NCI-H526 treated with DMSO at 0.1 percent for 48 hours (cell line): Measurements from ENCODE around the gene DEDD.

ENCODE experiments used
- DNase-seq: peaks from one replicate; lab custom pipeline; 2025; lab: John Stamatoyannopoulos, UW

DEDD gene

DNA sequence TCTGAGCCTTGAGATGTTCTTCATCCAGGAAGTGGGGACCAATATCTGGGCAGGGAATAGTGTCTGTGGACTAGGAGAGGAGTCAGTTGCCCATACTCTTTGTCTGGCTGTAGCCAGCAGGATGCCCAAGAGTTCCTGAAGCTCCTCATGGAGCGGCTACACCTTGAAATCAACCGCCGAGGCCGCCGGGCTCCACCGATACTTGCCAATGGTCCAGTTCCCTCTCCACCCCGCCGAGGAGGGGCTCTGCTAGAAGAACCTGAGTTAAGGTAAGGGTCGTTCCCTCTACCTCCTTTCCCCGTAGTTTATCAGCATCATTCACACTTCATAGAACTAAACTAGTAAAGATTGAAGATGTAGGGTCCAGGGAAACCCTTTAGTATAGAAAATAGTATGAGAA lies 30.3 kb upstream of the DEDD start:
- DNase-seq, result no peak

DNA sequence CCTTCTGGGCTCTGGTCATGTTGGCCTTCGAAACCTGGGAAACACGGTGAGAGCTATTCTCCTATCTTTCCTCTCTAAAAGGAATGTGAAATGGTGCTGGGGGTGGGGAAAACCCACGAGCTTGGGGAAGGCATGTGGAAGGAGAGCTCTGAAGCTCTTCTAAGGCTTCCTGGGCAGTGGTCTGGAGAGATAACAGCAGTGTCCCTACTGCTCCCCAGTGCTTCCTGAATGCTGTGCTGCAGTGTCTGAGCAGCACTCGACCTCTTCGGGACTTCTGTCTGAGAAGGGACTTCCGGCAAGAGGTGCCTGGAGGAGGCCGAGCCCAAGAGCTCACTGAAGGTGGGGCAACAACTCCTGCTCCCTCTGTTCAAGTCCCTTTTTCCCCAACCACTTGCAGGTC lies 29.6 kb upstream of the DEDD start:
- DNase-seq, result no peak

DNA sequence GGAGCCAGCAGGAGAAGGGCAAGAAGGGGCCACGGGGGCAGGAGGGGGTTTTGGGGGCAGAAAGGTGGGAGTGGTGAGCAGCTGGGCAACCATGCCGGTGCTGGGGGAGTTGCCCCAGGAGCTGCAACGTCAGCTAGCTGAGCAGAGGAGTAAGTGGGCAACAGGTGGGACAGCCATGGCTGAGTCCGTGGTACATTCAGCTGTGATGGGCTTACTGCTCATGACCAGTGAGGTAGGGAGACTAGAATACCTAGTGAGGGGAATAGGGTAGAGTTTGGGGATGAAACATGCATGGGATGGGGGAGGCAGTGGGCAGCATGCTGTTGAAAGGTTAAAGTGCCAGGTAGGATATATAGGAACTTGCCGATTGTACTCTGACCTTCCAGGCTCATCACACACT lies 29.2 kb upstream of the DEDD start:
- DNase-seq, result no peak

DNA sequence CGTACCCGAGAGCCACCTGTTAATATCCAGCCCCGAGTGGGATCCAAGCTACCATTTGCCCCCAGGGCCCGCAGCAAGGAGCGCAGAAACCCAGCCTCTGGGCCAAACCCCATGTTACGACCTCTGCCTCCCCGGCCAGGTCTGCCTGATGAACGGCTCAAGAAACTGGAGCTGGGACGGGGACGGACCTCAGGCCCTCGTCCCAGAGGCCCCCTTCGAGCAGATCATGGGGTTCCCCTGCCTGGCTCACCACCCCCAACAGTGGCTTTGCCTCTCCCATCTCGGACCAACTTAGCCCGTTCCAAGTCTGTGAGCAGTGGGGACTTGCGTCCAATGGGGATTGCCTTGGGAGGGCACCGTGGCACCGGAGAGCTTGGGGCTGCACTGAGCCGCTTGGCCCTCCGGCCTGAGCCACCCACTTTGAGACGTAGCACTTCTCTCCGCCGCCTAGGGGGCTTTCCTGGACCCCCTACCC lies 28.2 kb upstream of the DEDD start:
- DNase-seq, result no peak

DNA sequence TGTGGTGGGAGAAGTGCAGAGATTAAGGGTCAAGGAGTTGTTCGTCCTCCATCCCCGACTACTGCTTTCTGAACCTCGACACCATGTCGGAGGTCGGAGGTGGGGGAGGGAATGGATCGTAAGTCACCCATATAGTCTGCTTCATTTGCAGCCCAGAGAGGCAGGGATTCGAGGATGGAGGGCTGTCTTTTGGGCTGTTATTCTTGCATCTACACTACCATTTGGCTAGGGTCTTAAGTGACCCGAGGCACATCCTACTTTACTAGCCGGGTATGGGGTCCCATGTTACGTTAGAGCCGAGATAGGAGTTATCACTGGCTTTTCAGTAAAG lies 27.4 kb upstream of the DEDD start:
- DNase-seq, result no peak

DNA sequence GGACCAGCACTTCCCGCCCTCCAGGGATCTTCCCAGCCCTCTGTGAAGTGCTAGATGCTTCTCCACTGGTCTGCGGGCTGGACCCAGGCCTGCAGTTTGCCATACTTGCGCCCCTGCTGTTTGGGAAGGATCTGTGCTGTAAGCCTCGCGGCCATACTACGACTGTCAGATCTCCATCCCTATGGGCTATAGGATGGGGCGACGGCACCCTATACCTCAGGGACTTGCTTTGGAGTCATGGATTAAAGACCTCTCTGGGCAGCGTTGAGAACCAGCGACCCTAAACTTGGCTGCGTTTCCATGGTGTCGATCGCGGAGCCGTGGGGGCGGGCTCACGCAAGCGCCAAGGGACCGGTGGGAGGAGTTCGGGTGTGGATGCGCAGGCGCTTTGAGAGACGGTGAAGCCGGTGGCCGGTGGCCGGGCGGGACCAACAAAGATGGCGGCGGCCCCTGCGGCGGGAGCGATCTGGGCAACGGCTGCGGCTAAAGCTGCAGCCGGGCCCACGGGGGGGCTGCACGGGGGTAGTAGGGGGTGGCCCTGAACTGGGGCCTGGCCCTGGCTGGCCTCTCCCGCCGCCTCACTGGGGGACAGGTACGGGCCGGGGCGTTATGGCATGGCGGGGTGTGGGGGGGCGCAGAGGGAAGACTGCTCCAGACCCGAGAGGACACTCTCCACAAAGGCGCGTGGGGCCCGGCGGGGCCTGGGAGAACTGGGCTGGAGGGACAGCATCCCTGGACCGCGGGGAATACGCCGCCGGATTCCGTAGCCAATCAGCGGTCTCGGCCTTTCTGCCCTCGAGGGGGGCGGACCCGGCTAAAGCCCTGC lies 26.8 kb upstream of the DEDD start, which contains the start of gene USP21:
TSS of gene USP21 (plus strand) at position 414 of the 826 bp plus-strand sequence. CDS start 1,141 bp downstream, outside the sequence.
- DNase-seq, result peak; percentile 94

DNA sequence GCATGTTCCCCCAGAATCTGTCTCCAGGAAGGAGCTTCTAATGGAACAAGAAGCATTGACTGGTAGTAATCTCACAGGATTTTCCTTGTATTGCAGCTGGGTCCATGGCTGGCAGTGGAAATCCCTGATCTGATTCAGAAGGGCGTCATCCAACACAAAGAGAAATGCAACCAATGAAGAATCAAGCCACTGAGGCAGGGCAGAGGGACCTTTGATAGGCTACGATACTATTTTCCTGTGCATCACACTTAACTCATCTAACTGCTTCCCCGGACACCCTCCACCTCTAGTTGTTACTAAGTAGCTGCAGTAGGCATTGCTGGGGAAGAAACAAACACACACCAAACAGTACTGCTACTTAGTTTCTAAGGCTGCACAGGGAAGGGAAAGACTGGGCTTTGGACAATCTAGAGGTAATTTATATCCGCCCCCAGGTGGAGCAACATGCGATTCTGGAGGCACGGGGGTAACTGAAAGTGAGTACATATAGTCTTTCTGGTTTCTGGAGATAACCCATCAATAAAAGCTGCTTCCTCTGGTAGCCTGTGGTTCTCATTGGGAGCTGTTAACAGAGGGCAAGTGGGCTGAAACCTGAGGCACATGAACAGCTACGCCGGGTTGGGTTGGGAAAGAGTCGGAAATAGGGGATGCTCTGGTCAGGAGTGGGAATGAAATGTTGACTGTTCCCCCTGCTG lies 26.0 kb upstream of the DEDD start:
- no peak for DNase-seq

DNA sequence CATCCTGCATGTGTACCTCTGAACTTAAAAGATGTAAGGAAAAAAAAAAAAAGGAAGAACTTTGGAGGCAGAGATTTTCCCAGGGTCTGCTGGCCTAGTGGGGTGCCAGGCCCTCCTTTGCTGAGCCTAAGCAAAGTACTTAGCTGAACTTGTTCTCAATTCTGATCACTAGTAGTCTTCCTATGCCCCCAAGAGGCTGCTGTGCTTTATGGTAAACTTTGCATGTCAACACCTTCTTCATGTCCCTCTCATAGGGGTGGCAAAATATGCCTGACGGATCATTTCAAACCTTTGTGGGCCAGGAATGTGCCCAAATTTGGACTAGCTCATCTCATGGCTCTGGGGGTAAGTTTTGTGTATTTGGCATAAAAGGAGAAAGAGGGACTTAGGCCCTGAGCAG lies 25.4 kb upstream of the DEDD start:
- DNase-seq, result no peak

DNA sequence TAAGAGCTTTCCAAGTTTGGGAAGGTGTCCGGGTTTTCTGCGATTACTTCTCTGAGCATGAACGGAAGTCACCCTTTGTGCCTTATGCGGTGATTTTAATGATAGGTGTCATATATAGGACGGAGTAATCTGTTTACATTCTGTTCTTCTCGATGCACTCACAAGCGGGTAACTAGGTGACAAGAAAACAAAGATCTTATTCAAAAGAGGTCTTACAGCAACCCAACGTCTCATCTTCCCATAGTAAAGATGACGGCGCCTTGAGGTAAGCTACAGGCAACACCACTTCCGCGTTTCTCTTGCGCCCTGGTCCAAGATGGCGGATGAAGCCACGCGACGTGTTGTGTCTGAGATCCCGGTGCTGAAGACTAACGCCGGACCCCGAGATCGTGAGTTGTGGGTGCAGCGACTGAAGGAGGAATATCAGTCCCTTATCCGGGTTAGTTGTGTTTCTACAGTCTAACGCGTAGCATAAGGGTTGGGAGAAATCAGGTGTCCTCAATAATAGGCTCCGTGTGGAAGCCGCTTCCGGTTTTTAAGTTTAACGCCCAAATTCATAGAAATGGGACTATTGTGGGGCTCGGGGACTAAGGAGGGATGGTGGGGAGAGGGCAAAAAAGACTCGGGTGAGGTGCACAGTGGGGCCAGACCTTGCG lies 21.3 kb upstream of the DEDD start, which contains the start of gene UFC1:
TSS of gene UFC1 (plus strand) at position 297 of the 656 bp plus-strand sequence. CDS start at position 317, 20 bp downstream.
- peak; percentile 99 for DNase-seq

DNA sequence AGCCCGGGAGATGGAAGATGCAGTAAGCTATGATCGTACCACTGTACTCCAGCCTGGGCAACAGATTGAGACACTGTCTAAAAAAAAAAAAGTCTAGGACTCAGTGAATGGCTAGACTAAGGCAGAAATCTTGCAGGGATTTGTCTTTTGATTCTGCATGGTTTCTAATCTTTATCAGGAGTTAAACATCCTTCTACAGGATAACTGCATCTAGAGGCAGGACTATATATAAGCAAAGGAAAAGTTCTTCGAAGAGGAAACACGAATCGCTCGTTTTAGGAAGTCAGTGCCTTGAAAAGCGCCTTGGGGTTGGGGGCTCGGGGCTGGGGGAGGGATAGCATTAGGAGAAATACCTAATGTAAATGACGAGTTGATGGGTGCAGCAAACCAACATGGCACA lies 20.7 kb upstream of the DEDD start:
- no peak for DNase-seq

DNA sequence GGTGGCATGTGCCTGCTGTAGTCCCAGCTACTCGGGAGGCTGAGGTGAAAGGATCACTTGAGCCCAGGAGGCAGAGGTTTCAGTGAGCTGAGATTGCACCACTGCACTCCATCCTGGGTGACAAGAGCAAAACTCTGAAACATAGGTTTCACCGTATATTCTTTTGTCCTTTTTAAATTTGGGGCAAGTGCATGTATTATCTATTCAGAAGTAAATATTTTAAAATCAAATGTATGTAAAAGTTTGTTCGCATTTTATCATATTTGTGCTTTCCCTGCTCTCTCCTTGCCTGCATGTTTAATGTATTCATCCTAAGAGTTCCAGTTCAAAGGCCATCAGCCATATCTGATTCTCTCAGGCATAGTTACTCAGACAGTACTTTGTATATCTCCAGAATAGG lies 13.4 kb upstream of the DEDD start:
- DNase-seq, result no peak

DNA sequence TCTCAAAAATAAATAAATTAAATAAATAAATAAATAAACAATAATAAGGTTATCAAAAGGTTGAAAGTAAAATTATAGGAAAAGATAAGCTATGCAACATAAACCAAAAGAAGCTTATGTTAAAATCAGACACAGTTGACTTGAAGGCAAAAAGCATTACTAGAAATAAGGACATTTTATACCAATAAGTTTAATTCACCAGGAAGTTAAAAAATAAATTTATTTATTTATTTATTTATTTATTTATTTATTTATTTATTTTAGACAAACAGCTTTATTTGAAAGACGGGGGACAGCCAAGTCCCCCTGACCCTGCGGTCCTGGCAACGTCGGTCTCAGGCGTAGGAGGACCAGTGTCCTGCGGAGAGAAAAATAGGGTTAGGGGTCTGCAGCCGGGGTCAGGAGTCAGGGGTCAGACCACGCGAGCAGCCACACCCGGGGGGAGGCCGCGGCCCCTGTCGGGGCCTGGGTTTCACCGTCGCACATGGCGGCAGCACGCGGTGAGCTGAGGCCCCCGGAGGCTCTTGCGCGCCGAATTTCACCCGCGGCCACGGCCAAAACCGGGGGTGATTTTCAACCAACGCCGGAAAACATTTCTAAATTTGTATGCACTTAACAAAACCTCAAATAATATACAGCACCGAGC lies 8.4 kb upstream of the DEDD start:
- DNase-seq, result no peak

DNA sequence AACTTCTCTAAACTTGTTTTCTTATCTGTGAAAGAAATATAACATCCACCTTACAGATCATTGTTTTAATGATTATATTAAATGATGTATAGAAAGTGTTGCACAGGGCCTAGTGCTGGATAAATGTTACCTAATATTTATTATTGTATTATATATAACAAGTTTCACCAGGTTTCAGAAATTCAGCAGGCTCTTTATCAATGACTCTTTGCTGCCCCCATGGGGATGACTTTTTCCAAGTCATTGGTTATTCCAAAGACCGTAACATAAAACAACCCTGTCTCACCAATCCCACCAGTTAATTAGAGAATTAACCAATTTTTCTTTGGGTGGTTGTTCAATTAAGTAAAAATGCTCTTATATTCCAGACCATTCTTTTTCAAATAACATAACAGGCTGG lies 7.3 kb upstream of the DEDD start:
- peak; percentile 29 for DNase-seq

DNA sequence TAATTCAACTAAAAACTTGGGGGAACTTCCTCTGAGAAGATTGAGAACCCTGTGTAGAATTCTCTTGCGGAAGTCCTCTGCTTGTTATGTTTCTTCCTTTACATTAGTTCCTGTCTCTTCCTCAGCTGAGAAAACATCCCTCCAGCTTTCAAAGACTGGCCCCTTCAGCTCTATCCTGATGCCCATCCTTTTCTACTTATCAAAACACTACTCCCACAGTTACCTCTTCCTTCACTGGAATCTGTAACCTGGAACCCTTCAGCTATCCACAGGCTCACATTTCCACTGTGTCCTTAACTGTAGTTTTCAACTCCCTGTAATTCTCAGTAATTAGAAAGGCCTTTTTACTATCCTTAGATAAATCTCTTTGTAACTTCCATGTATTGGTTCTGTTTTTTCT lies 6.0 kb upstream of the DEDD start:
- no peak for DNase-seq

DNA sequence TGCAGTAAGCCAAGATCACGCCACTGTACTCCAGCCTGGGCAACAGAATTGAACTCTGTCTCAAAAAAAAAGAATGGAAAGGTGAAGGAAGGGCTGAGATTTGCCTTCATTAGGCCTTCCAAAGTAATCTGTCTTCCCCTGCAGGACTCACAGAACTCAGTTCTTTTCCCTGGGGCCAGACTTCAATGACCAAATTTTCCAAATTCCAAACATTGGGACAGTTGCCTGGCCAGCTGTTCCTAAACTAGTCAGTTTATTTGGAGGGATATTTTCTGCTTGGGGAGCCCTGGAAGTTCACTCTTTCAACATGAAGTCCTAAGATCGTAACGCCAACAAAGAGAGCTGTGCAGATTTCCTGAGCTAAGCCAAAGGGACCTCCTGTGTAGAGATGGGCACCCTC lies 5.4 kb upstream of the DEDD start:
- no peak for DNase-seq

DNA sequence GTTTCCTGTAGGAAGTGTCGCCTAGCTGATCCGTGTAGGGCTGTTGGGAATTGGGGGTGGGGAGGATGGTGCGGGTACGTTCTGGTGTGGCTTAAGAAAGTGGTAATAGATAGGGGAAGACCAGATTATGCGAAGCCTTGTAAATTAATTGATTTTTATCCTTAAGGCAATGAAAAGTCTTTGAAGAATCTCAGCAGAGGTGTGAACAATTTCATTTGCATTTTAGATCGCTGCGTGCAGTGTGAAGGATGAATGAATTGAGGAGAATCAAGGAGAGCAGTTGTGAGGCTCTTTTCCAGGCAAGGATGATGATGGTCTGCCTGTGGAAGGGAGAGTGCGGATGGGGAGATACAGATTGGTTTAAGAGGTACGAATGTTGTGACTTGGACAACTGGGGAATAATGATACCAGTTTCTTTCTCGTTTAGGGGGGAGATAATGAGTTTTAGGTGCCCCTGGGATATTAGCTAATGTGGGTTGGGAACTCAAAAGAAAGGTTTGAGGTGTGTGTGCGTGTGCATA lies 813 bp upstream of the DEDD start:
- DNase-seq, result peak; percentile 73

DNA sequence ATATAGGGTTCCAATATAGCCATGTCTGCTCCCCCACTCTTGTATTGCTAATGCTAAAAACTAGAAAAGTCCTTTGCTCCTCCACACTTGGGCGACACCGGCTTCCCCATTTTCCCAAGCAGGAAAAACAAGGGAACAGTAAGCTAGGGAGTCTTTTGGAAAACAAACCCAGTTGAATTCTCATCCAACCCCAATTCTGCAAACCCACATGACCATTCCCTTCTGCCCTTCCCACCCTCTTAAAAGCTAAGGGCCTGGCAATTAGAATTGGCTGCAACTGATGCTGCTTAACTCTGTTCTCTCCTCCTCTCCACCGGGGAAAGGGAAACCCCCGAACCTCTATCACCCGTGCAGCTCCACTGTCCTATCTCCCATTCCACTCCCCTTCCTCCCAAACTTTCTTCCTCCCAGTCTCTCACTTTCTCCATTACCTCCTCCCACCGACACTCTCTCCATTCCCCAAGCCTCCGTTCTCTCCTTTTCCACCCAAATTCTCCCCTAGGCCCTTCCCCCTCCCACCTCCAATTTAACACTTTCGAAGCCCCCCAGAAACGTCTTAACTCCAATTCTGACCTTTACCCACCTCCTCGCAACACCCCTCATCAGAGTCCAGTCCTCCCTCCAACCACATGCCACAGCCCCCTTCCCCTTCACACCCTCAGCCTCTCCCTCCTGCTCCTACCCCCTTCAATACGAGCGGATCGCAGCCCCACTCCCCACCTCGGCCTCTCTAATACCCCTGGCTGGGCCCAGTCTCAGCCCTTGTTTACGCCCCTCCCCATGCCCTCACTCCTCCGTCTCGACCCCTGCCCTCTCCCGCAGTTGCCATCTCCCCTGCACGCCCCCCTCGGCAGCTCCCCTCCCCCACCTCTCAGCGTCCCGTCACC lies 701 bp downstream of the DEDD start:
- DNase-seq, result no peak

DNA sequence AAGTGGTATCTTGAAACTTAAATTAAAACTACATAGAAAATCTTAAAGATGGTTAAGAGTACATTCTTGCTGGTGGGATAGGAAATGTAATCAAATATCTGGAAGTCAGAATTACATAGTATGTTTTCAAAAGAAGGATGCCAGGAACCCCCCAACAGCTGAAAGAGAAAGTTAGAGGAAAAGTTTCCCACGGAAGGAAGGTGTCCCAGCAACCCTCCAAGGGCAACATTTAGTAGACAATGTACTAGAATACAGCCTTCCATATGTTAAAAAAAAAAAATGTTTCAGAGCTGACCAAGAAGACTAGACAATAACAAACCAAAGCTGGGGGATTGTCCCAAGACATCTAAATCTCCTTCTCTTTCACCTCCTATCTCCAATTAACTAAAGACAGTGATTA lies 2.2 kb downstream of the DEDD start:
- DNase-seq, result no peak

DNA sequence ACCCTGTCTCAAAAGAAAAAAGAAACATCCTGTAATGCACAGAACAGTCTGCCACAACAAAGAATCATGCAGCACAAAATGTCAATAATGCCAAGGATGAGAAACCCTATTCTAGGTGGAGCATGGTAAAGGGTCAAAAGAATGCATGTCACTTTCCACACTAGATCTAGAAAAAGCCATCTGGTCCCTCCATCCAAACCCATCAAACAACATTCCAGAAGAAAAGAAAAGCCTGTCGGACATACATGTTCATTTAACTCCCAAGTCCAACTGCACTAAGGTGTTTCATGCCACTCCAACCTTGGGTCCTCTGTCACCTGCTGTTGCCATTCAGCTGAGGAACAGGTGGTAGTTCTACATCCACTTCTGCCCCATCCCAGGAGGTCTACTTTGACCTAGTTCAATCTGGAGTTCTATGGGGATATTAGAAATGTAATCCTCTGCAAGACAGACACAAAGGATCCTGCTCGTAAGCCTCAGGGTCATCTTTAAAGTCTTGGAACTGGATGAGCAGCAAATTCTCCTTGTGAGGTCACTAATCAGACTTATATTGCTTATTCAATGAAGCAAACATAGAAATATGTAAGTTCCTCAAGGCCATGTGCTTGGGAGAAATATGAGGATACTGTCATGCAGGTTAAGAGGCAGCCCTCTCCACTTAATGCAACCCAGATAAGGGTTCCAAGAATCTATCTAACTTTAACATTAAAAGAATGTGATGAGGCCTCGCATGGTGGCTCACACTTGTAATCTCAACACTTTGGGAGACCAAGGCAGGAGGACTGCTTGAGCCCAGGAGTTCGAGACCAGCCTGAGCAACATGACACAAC lies 3.7 kb downstream of the DEDD start:
- DNase-seq, result no peak

DNA sequence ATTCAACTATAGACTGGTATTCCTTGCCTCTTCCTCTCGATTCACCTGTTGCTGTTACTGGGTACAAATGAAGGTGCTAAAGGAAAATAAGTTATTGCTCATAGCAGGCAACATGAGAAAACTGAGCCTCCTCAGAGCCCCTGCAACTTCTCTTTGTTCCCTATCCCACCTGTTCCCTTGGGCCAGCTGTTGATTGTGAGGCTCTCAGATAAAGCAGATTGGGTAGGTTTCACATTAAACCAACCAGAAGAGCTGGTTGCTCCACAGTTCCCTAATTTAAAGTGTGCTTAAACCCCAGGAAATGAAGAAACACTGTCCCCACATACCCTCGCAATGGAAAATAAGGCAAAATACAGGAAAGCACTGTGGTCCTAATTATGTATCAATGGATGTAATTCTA lies 4.8 kb downstream of the DEDD start:
- no peak for DNase-seq
